ENCODE measurements around the gene C2orf76.
"Not testable (repeated sequence)": the region's sequence is repeated elsewhere in the genome, so short reads cannot be mapped to it uniquely, and the experiment has no call there.

C2orf76 gene

GRCh38 chr2:119293254-119293653 is 73.4 kb downstream of the C2orf76 start:
- DNase-seq: no peak

- no peak for DNase-seq
Observed at GRCh38 chr2:119292226-119292625, 74.4 kb downstream of the C2orf76 start.

GRCh38 chr2:119291588-119292167 is 75.0 kb downstream of the C2orf76 start:
- no peak for DNase-seq

GRCh38 chr2:119290859-119291587 is 75.6 kb downstream of the C2orf76 start:
- peak in 3 of 5 donors; percentile 33 to 61 (median 39) for DNase-seq

- no peak for DNase-seq
Observed at GRCh38 chr2:119289642-119290041, 77.0 kb downstream of the C2orf76 start.

GRCh38 chr2:119289093-119289492 is 77.5 kb downstream of the C2orf76 start:
- no peak for DNase-seq

- DNase-seq: no peak
Observed at GRCh38 chr2:119288576-119288975, 78.1 kb downstream of the C2orf76 start.

- DNase-seq: no peak
Observed at GRCh38 chr2:119286661-119287060, 80.0 kb downstream of the C2orf76 start.

GRCh38 chr2:119283873-119284331 is 82.7 kb downstream of the C2orf76 start:
- DNase-seq: no peak

- no peak for DNase-seq
Observed at GRCh38 chr2:119282996-119283511, 83.6 kb downstream of the C2orf76 start.

- no peak for DNase-seq
Observed at GRCh38 chr2:119282146-119282995, 84.3 kb downstream of the C2orf76 start.

- DNase-seq: no peak
Observed at GRCh38 chr2:119280680-119281079, 86.0 kb downstream of the C2orf76 start.

- DNase-seq: no peak
Observed at GRCh38 chr2:119279666-119280065, 87.0 kb downstream of the C2orf76 start.

- no peak for DNase-seq
Observed at GRCh38 chr2:119278946-119279345, 87.7 kb downstream of the C2orf76 start.

- not testable (repeated sequence) for DNase-seq
Observed at GRCh38 chr2:119278385-119278784, 88.2 kb downstream of the C2orf76 start.

GRCh38 chr2:119276864-119277263 is 89.8 kb downstream of the C2orf76 start:
- no peak for DNase-seq

GRCh38 chr2:119267604-119268003 is 99.0 kb downstream of the C2orf76 start:
- no peak for DNase-seq

GRCh38 chr2:119266091-119266589 is 100.5 kb downstream of the C2orf76 start:
- no peak for DNase-seq

- DNase-seq: no peak
Observed at GRCh38 chr2:119265693-119266066, 101.0 kb downstream of the C2orf76 start.

GRCh38 chr2:119264781-119265692 is 101.6 kb downstream of the C2orf76 start:
- DNase-seq: peak in 1 of 5 donors; percentile 18

- no peak for DNase-seq
Observed at GRCh38 chr2:119263656-119264055, 103.0 kb downstream of the C2orf76 start.

GRCh38 chr2:119263025-119263424 is 103.6 kb downstream of the C2orf76 start:
- DNase-seq: no peak
